HG03342 (cell line): Measurements from ENCODE around the gene TMBIM6.
"Not testable (repeated sequence)": the region's sequence is repeated elsewhere in the genome, so short reads cannot be mapped to it uniquely, and the experiment has no call there.

ENCODE experiments used
- ATAC-seq: cut with Tn5 transposase; IDR thresholded peaks from one replicate; pipeline ENCODE4 v1.9.1; 2021; ENCODE audit warnings: mild to moderate bottlenecking, moderate library complexity; ENCODE audit not compliant: unreplicated experiment

The TMBIM6 gene

DNA sequence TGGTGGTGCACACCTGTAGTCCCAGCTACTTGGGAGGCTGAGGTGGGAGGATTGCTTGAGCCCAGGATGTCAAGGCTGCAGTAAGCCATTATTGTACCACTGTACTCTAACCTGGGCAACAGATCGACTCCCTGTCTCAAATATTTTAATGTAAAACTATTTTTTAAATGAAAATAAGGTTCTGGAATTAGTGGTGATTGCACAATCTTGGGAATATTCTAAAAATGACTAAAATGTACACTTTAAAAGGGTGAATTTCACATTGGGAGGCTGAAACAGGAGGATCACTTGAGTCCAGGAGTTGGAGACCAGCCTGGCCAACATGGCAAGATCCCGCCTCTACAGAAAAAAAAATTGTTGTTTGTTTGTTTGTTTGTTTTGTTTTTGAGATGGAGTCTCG is 12.9 kb upstream of the TMBIM6 start:
- no peak for ATAC-seq

DNA sequence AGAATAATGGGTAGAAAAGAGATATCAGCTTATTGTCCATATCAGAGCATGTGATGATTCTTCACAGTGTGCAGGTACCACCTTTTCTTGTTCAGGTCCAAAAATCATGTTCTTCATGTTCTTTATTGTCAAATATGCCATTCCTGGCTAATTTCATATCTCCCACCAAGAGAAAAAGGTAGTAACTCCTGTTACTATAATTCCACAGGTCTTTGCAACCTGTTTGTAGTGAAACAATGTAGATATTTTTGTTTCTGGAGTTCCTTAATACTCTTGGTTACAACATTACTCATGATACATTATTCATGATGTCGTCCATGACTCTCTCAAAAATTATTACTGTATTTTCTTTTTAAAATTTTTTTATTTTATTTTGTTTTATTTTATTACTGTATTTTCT is 11.3 kb upstream of the TMBIM6 start:
- ATAC-seq, result no peak

- no peak for ATAC-seq
Observed at GRCh38 chr12:49730568-49731101, 10.7 kb upstream of the TMBIM6 start.

DNA sequence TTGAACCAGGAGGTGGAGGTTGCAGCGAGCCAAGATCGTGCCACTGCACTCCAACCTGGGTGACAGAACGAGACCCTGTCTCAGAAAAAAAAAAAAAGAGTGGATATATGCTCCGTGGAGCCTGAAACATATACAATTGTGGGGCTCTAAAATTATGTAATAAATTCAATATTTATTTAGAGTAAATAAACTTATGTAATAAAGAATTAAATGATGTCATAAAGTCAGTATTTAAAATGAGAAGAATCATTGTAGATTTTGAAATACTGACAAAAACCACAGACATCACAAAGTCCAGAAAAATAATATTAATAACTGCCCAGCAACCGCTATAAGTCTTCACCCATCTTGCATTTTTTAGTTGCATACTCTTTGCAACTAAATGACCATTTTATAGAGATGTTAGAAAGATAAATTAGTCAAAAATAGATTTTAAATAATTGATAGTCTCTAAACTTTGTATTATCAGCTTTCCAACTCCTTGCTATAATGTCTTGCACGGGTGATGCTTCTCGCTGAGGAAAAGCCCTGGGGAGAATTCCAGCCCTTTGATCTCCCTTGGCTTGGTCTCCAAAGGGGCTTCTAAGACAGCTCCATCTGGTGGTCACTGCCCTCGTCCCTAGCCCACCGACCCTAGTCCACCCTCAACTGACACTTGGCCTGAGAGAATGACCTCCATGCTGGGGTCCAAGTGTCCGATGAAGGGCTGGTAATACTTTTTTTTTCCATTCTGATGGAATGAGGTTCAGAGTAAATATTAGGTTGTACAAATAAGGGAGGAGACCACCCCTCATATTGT is 7.9 kb upstream of the TMBIM6 start:
- no peak for ATAC-seq

DNA sequence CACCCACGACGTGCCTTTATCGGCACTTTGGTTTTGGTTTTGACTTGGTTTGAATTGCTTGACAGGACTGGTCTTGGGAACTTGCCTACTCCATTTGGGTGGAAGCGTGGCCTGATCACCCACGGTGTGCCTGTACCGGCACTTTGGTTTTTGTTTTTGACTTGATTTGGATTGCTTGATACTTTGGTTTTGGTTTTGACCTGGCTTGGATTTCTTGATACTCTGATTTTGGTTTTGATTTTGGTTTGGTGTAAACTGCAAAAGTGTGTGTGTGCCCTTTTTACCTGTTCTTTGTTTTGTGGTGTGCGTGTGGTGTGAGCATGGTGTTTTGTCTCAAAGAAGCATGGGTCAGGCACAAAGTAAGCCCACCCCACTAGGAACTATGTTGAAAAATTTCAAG is 6.5 kb upstream of the TMBIM6 start:
- ATAC-seq, result not testable (repeated sequence)

- ATAC-seq, result not testable (repeated sequence)
Observed at GRCh38 chr12:49738721-49739120, 2.6 kb upstream of the TMBIM6 start.

DNA sequence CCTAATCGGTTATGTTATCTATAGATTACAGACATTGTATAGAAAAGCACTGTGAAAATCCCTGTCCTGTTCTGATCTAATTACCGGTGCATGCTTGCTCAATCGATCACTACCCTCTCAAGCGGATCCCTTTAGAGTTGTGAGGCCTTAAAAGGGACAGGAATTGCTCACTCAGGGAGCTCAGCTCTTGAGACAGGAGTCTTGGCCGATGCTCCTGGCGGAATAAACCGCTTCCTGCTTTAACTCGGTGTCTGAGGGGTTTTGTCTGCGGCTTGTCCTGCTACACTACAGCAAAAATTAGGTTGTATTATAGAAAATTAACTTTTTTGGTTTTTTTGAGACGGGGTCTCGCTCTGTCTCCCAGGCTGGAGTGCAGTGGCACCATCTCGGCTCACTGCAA is 1.1 kb upstream of the TMBIM6 start:
- not testable (repeated sequence) for ATAC-seq

DNA sequence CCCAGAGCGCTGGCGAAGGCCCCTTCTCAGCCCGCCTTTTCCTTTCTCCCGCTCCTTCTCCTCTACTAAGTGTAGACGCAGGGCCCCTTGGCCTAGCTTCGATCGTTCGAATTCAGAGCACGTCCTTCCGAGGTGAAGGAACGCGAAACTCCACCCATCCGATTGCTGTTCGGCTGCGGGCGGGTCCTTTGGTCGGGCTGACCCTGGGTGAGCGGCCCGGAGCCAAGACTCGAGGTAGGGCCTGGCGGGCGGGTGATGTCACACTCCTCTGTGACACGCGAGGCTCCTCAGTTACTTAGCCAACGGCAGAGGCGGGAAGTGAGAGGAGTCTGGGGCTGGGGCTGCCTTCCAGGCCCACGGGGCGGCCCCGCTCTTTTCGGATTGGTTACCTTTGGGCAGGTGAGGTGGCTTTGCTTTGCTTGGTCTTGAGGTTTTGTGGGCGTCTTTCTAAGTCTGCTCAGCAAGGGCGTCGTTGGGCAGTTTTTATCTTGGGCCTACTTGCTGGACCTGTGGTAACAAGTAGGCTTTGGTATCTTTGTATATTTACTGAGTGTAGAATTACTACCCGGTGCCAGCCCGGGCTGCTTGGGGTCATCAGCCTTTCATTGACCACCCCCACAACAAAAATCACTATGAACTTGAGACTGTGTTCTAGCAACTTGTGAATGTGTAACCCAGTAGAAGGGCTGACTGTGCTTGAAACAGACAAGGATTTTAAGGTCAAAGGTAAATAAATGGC is 694 bp downstream of the TMBIM6 start:
- ATAC-seq, result peak; percentile 53

DNA sequence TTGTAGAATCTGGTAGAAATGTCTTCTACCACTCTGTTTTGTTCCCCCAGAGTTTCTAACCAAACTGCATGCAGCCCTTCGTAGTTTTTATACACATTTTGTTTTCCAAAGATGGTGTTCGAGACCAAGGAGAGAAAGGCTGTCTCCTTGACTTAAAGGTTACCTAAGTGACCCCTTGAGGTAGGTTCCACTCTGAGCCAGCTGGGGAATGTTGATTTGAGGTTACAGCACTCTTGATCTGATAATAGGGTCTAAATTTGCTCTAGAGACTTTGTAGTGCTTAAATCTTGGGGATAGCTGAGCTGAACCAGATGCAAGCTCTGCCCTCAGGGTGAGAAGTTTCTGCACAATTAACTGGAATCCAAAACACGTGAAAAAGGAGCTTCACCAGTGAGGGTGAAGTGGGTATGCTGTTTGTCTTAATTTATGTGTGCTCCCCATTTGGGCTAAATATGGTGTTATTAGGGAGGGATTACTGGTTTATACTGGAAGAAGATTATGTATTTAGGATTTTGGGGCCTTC is 3.1 kb downstream of the TMBIM6 start:
- no peak for ATAC-seq

DNA sequence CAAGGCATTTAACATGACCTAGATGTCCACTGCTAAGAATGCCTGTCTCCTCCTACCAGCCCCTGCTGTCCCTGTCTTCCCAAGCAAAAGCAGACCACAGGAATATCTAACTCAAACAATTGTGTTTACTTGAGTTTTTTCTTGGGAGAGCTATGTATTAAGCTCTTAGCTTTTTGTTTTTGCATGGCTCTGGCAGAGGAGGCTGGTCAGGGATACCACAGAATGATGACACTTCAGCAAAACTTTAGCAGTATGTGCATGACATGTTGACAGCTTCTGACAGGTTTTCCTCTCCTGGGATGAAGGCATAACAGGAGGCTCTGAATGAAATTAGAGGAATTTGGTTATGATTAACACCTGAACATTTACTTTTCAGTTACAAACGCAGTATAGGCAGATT is 6.9 kb downstream of the TMBIM6 start:
- ATAC-seq, result no peak

DNA sequence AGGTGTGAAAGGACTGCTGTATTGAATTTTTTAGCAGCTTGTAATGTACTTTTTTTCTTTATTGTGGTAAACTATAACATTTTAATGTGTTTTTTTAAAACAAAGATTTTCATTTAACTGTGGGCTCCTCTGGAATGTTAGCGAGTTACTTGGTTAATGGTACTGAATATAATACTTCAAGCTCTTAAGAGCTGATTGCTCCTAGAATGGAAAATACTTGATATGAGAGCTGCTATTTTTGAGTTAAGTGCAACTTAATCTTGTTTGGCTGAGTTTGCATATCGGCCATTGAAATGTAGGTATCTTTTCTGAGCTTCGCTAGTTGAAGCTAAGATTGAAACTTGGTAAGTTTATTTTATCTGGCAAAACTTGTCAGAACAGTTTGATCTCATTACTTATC is 7.4 kb downstream of the TMBIM6 start:
- ATAC-seq, result no peak

- ATAC-seq, result no peak
Observed at GRCh38 chr12:49750027-49750995, 9.0 kb downstream of the TMBIM6 start.

GRCh38 chr12:49750996-49751393 is 9.6 kb downstream of the TMBIM6 start:
- no peak for ATAC-seq

GRCh38 chr12:49761677-49762467 is 20.5 kb downstream of the TMBIM6 start:
- ATAC-seq, result no peak

- ATAC-seq, result no peak
Observed at GRCh38 chr12:49762468-49762847, 21.1 kb downstream of the TMBIM6 start.

DNA sequence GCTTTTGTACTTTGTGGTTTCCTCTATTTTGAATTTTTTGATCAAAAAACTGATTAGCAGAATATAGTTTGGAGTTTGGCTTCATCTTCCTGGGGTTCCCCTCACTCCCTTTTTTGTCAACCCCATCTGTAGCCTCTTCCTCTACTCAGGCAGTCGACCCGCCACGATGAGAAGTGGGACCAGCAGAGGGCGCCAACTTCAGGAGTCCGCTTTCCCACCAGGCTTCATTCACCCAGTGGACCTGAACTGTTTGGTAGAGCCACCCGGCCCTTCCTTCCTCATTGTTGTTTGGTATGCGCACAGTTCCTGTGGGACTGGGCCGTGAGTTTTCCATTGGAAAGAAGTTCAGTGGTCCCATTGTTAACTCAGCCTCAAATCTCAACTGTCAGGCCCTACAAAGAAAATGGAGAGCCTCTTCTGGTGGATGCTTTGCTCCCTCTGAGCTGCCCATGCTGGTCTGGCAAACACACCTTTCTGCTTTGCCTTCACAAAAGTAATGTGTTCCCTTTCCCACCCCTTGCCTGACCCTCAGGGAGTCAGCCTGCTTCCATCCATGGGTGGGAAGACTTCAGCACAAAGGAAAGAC is 21.7 kb downstream of the TMBIM6 start:
- no peak for ATAC-seq

DNA sequence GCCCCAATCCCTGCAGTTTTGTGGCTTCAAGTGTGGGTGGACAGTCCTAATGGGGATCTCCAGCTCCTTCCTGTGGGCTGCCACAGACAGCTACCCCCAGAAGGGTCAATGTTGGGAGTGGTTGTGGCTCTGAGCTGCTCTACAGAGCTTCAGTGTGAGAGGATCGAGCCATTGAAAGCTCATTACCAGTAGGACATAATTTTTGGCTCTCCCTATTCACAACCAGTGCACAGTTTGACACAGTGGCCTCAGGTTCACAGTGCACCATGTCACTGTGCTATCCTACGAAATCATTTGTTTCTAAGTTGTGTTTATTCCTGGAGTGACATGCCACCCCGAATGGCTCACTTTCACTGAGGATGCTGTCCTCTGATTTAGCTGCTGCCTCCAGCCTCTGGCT is 22.8 kb downstream of the TMBIM6 start:
- no peak for ATAC-seq

DNA sequence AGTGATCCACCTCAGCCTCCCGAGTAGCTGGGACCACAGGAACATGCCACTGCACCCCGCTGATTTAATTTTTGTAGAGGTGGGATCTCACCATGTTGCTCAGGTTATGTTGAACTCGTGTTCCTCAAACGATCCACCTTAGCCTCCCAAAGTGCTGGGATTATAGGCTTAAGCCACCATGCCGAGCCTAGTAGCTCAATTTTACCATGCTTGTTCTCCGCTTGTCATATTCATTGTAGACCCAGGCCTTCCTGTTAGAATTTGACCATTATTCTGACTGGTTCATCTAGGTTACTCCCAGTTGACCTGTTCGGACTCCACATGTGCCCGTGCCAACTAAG is 24.7 kb downstream of the TMBIM6 start:
- ATAC-seq, result no peak

DNA sequence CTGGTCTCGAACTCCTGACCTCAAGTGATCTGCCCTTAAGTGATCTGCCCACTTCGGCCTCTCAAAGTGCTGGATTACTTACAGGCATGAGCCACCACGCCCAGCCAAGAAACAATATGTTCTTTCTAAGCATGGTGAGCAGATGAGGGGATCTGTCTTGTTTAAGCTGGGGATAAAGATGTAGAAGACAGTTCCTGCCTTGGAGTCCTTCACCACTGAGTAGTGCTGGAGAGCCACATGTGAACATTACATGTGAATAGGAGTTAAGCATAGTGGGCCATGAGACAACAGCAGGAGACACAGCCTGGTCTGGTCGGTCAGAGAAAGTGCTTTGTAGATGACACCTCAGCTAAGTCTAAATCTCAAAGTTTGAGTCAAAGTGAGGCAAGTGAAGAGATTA is 26.0 kb downstream of the TMBIM6 start:
- ATAC-seq, result no peak

GRCh38 chr12:49773102-49773501 is 31.7 kb downstream of the TMBIM6 start:
- ATAC-seq, result not testable (repeated sequence)
